ENCODE measurements around the gene CPNE8.

DNA sequence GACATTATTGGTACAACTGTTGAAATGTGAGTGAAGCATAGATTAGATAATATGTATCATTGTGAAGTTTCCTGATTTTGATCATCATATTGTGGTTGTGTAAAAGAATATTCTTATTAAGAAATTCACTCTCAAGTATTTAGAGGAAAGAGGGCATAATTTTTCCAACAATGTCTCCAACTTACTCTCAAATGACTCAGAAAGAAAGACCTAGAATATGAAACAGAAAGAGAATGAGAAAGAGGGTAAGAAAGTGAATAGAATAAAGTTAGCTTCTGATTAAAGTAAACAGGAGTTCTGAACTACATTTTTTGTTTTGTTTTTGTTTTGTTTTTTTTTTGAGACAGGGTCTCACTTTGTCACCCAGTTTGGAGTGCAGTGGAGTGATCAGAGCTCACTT, 123.0 kb downstream of the CPNE8 start:
- no peak for TF ChIP-seq RAD21 (IDR thresholded peaks at IDR 0.05; ENCODE audit: low read length)
- no peak for TF ChIP-seq POLR2A (IDR thresholded peaks at IDR 0.05; ENCODE audit: low read depth, low read length)
- TF ChIP-seq CTCF (conservative IDR thresholded peaks at IDR 0.05; ENCODE audit: low read depth, low read length): no peak
- TF ChIP-seq FOS (IDR thresholded peaks at IDR 0.05; ENCODE audit: low read depth, low read length): no peak
- TF ChIP-seq RFX5 (IDR thresholded peaks at IDR 0.05; ENCODE audit: low read depth, low read length): no peak
- no peak for TF ChIP-seq BHLHE40 (IDR thresholded peaks at IDR 0.05; ENCODE audit: low read depth, low read length)
- no peak for TF ChIP-seq RCOR1 (IDR thresholded peaks at IDR 0.05; ENCODE audit: insufficient replicate concordance, low read length)
- no peak for TF ChIP-seq SMC3 (IDR thresholded peaks at IDR 0.05; ENCODE audit: low read depth, low read length)
